CD4-positive, alpha-beta T cell treated with Interleukin-4 for 4 hours (primary cell): ENCODE results near the gene EGR4.

Source experiments
- DNase-seq: peaks from one replicate; pipeline ENCODE4 v3.0.0-alpha.2; 2020

Gene EGR4

DNA sequence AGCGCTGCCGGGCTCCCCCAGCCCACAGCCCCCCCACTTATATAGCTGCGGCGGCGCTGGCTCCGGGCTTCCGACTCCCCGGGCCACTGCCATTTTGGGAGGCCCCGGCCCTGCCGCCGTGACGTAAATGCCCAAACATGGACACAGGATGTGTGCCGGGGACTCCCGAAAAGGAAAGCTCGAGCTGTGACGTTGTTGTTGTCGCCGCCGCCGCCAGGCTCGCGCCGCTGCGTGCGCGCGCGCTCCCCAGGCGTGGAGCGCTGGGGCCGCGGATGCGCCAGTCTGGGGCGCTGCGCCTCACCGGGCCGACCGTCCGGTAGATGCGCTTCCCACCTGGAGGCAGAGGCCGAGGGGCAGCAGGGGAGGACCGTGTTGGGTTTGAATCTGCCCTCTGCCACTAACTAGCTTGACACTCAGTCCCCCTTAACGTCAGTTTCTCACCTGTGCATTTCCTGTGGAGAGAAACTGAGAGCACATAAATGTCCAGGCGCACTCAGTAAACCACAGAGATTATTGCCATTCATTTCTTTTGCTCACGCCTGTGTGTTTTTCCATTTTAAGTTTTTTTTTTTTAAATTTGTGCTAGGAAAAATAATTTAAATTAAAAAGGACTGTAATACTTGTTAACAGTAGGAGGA lies at the start of gene EGR4:
TSS of gene EGR4 (minus strand) at position 15 of the 638 bp plus-strand sequence. CDS start 231 bp downstream, outside the sequence.
- peak; percentile 91 for DNase-seq

DNA sequence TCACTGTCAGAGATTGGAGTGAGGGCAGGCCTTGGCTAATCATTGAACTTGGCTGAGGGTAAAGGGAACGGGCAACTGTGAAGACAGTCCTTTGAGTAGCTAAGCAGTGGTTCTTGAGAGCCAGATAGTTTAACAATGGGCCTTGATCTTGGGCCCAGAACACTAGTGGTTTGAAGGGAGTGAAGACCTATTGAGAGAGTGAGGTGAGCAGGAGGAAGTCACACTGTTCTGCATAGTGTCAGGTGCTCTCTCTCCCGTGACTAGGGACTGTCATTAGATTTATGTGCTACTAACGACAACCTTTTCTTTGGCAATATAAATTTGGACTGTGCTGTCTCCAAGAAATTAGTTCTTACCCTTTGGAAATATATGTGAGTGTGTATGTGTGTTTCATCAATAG lies 47.7 kb upstream of the EGR4 start:
- no peak for DNase-seq

DNA sequence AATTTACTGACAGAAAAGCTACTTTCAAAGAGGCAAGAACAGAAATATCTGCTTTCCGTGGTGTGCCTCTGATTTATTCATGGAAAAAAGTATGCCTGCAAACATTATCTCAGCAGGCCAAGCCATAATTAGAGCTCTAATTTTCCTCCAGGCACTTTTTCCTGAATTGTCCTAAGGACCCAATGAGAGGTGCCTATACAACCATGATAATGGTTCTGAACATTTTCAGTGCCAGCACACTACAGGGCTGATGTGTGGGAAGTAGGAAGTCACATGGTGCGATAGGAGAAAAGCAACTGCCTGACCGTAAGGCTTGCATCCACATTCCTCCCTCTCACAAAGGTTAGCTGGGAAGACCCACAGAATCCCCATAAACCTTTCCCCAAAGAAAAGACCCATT lies 45.9 kb upstream of the EGR4 start:
- DNase-seq: no peak

DNA sequence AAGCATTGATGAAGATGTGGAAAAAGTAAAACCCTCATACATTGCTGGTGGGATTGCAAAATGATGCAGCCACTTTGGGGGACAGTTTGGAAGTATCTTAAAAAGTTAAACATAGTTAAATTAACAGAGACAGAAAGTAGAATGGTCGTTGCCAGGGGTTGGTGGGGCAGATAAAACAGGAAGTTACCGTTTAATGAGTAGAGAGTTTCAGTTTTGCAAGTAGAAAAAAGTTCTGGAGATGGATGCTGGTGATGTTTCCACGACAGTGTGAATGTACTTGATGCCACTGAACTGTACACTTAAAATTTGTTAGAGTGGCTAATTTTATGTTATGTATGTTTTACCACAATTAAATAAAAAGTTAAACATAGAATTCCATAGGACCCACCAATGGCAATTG lies 44.5 kb upstream of the EGR4 start:
- DNase-seq: no peak

DNA sequence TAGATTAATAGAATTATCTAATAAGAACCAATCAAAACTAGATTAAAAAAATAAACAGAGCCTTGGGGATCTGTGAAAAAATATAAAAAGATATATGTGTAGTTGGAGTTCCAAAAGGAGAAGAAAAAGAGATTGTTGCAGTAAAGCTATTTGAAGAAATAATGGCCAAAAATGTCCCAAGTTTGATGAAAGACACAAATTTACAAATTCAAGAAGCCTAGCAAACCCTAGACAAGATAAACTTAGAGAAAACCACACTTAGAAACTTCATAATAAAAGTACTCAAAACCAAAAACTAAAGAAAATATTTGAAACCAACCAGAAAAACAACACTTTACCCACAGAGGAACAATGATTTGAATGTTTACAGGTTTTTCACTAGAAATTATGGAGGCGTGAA lies 41.3 kb upstream of the EGR4 start:
- DNase-seq: no peak

DNA sequence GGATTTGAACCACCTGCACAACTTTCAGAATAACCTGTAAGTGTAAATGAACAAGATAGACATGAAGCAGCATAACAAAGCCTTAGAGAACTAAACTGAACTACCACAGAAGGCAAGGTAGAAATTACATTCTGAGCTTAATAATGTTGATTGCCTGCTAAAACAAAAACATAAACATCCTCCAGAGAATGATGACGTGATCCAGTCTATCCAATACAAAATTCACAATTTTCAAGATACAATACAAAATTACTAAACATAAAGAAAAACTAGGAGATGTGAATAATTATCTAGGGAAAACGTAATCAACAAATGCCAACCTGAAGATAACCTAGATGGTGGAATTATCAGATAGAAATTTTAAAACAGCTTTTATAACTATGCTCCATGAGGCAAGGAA lies 40.7 kb upstream of the EGR4 start:
- DNase-seq: no peak

DNA sequence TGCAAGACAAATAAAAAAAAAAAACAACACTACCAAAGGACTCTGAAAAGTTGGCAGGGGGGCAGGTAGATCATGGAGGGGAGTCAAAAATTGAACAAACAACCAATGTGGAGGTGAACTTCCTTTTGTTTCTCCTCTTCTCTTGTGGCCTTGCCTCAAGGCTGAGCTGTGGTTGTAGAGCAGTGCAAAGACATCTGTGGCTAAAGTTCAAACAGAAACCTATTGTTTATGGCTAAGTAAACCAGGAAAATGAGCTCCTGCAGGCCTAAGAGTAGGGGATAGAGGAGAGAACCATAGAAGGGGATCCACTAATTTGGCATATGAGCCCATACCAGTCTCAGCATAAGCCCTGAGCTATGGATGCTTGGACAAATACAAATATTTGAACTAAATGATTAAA lies 40.2 kb upstream of the EGR4 start:
- no peak for DNase-seq

DNA sequence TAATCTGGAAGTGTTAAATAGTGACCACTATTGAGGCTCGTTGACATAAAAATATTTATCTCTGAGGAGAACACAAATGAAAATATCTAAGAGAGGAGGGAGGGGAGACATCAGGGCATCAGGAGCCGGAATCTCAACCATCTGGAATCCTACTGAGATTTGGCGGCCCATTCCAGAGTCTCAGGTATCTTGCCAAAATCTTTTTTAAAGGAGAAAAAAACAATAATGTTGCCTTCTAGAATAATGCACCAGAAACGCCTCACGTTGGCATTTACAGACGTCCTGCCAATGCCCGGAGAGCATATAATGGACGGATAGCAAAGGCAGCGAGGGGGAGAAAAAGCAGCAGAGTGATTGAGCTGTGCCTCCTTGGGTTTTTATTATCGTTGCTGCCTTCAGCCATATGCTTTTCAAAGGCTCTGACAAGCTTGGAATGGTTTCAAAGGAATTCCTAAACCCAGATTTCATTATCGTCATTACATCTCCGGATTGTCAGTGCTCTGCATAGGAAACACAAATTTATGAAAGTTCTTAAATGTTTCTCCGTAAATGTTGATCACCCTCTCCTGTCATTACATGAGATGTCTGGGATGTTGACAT lies 30.9 kb upstream of the EGR4 start:
- no peak for DNase-seq

DNA sequence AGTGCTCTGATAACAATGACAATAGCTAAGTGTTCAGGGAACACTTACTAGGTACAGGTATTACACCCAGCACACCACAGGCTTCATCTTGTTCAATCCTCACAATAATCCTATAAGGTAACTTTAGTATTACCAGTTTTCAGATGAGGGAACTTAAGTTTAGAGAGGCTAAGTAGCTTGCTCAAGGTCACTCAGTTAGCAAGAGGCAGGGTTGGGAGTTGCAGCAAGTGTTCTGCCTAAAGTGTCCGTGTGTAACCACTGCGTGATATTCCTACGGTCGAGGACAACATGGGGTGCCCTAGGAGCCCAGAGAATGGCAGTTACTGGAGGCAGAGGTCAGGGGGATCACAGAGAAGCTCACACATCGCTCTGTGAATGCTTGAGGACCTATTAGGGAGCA lies 30.2 kb upstream of the EGR4 start:
- no peak for DNase-seq

DNA sequence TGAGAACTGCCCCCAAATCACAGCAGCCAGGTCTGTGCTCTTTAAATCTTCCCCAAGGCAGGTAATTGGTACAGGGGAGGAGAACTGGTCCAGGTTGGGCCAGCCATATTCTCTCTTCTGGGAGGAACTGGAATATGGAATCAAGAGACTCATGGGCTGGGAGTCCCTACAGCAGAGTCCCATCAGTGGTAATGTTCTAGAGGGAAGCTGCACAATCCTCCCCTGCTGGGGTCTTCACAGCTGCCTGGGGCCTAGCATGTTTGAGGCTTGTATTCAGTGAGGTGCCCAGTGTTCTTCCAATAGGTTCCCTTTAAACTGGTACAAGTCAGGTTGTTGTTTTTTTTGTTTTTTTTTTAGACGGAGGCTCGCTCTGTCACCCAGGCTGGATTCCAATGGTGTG lies 21.1 kb upstream of the EGR4 start:
- no peak for DNase-seq

DNA sequence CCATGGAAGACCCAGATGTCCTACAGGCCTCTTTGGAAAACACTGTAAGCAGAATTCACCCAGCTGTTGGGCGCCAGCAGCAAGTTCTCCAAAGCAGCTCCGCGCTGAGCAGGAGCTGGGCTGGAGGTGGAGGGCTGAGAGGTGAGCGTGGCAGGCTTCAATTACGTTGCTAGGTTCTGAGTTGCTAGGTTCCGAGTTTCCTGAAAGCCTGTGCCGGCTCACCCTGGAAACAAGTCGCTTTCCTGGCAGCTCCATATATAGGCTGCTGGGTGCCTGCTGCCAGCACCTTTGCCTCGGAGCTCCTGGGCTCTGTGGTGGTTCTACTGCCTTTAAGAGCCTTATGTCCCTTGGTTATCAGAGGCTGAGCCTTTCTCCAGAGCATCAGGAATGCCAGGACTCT lies 14.4 kb upstream of the EGR4 start:
- DNase-seq: no peak

DNA sequence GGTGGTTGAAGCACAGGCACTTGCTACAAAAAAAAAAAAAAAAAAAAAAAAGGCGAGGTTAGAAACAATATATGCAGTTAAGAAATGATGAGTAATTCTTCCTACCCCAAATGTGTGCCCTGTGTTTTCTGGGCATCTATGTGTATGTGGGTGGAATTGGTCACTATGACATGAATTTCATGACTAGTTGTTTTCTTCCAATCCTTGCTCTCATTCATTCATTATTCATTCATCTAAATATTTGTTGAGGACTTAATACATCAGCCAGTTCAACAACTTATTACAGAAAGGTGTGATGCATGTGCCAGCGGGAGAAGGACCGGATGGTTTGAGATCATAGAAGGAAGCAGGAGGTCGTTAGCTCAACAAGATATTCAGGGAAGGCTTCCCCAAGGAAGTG lies 8.3 kb upstream of the EGR4 start:
- no peak for DNase-seq

DNA sequence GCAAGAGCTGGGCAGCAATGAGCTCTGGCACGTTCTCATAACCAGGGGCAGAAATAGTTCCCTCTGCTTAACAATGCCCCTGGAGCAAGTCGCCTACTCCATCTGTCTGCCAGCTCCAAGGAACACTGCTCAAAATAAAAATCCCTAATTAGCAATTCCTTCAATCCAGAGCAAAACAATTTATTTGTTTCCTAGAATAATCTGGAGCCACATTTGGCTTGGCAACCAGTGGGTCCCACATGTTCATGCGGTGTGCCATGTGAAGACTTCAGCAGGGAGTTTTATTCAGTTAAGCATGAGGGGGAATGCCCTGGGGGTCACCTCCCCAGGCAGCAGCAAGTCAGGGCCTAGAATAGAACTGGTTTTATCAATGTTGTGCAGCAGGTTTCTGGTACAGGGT lies 7.6 kb upstream of the EGR4 start:
- DNase-seq: no peak

DNA sequence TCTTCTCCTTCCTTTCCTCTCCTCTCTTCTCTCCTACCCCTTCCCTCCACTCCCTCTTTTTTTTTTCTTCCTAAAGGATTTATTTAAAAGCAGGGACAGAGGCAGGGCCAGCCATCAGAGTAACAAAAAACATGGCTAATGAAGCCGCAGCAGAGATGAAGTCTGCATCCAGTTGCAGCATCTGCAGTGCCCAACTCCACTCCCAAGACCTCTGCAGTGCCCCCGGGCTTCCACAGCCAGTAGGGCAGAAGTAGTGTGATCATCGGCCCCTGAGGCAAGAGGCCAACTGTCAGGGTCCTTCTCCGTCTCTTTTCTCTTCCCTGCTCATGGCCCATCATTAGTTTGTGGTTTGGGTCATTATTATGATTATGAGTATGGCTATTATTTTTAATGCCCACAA lies 4.2 kb upstream of the EGR4 start:
- DNase-seq: no peak

DNA sequence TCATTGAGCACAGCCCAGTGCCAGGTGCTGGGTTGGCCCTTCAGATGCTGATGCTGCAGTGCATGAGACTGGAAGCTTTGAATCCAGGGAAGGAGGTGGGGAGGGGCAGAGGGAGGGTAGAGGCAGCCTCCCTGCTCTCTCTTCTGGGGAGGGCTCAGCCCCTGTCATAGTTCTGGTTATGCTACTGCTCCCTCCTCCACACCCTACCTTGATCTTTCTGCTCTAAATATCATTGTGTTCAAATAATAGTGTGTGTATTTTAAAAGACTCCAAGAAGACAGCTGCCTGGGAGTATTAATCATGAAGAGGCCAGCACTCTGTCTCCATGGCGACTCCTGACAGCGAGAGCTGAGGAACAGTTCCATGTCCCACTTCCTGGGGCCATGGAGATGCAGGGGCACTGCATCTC lies 3.8 kb upstream of the EGR4 start:
- DNase-seq: no peak

DNA sequence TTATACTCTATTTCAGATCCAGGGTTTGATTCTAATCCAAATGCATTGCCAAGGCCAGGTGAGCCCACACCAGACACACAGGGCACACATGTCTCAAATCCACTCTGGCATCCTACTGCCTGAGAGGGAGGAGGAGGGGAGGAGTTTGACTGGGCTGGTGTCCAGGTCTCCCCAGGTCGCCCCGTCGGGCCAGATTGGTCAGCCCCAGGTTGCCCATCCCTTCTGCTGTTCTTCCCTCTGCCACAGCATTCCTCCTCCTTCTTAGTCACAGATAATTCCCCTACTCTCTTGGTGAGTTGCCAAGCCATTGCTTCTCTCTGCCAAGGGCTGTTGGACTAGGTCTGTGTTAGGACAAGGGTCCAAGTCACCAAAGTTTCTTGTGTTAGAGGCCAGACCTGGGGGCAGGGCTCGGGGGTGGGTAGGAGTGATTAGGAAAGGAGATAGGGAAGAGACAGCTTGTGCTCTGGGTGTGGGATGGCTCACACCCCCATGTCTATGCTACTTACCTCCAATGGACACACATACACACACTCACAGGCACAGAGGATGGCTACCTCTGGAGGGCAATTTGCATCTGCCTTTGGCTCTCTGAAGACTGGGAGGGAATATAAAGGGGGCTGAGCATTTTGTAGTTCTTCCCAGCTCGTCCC lies 2.5 kb upstream of the EGR4 start:
- no peak for DNase-seq

DNA sequence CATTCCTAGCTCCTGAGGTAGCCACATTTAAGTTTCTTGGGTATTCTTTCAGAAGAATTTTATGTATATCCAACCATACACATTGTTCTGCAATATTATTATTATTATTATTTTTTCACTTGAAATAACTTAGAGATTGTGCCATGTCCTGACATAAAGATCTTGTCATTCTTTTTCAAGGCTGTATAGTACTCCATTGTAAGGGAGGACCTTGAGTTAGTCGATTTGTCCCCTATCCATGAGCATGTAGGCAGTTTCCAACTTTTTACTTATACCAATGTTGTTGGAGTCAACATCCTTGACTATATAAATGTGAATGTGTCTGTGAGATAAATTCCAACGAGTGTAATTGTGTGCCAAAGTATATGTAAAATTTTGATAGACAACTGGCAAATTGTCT lies 891 bp upstream of the EGR4 start:
- no peak for DNase-seq

DNA sequence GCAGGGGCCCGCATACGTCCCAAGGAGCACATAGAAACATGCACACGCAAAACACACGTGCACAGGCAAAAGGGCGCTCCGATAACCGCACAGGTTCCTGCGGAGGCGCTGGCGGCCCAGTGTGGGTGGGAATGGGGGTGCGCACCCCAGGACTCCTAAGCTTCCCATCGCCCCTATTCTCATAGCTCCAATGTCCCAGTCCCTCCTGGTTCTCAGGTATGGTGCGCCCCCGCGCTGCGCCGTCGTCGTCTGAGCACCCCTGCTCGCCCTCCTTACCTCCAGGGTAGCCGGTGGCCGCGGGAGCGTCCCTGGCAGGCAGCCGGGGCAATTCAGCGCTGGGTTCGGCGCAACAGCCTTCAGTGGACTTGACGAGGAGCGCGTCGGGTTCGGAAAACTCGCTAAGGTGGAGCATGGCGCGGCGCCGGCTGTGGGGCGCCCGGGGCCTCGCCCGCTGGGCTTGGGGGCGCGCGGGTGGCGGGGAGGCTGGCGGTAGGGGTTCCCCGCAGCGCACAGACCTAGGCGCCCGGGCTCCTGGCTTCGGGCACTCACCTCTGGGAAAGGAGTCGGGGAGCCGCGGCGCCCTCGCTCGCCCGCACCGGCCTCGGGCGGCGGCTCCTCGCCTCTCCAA lies 328 bp downstream of the EGR4 start:
- no peak for DNase-seq

DNA sequence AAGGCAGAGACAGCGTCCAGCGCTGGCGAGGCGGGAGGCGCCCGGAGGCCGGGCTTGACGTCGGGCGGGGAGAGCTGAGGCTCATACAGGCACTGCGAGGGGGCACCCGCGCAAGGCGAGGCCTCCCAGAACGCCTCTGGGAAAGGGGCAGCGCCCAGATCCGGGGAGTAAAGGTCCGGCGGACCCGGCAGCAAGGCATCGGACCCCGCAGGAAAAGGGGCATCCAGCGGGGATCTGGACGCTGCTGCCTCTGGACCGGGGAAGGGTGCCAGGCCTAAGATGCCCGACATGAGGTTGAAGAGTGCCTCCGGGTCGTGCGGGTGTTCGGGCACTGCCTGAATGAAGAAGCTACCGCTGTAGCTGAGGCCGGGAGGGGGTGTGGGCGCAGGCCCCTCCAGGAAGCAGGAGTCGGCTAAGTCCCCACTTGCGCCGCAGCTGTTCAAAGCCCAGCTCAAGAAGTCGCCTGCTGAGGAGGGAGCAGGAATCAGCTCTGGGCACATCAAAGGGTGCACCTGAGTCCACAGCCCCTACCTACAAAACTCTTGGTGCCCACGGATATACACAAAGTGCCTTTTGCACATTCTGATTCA lies 937 bp downstream of the EGR4 start:
- no peak for DNase-seq

DNA sequence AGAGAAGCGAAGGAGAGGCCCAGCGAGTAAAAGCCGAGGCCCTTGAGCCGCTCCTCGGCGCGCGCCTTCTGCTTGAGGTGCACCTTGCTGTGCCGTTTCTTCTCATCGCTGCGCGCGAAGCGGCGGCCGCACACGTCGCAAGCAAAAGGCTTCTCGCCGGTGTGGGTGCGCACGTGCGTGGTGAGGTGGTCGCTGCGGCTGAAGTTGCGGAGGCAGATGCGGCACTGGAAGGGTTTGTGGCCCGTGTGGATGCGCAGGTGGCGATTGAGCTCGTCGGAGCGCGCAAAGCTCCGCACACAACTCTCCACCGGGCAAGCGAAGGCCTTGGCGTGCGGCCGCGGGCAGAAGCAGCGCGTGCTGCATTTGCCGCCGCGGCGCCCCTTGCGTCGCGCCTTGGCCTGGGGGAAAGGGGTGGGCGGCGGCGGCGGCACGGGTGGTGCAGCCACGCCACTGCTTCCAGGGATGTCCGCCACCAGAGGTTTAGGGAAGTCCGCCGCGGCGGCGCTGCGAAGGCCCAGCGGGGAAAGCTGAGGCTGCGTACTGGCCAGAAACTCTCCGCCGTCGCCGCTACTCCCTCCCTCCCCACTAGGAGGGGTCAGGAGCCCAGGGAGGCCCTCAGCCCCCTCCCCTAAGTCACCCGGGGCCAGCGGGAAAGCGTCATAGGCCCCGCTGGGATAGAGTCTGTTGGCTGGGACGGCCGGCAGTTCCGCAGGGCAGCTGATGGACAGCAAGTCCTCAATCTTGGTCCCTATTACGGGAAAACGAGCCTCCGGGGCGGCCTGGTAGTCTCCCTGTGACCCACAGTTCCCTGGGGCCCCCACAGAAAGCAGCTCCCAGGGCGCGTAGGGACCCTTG lies 1.7 kb downstream of the EGR4 start:
- DNase-seq: no peak

DNA sequence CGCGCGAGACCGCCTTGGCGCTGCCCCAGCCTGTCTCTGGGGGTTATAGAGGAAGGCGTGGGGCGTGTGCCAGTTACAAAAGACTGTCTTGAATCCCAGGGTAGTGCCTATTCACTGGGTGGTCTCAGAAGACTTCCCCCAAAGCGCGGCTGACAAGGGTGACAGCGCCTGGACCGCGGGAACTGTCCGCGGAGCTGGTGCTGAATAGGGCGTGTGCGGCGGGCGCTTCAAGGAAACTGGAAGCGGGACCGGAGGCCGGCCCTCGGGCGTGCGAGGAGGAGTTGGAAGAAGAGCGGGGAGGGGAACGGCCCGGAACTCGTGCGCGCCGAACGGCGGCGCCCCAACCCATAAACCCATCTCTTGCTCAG lies 2.3 kb downstream of the EGR4 start:
- DNase-seq: peak; percentile 46

DNA sequence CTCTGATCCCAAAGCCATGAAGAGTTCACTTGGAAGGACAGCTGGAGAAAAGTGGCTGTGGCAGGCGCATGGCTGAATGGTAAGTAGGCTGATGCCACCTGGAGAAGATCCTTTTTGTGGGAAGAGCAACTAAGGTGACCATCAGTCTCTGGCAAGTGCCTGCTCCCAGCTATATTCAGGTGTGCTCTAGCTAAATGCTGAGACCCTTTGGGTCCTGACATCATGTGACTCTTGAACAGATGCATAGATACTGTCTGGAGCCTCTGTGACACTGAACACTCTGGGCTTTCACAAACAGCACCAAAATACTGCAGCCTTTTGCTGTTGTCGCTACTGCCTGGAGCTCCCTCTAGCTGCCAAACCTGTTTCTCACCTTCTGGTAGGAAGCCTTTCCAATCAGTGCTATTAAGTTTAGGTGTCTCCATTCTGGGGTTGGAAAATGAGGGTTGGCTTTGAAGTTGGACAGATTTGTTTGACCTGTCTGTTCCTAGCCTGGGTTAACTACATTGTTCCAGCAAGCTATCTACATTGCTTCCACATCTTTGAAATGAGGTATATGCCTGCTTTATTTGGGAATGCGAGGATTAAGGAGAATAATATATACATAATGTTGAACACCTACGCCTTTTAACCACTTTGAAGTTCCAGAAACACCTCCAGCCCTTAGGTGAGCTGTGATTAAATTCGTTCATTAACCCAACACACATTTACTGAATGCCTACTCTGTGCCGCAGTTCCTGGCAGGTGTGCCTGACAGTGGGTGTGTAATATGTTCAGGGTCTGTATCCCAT lies 3.1 kb downstream of the EGR4 start:
- DNase-seq: peak; percentile 59
